NCI-H69 (cell line): ENCODE data around the gene CLEC5A.
"Not testable (repeated sequence)": the region's sequence is repeated elsewhere in the genome, so short reads cannot be mapped to it uniquely, and the experiment has no call there.

ENCODE experiments used
- DNase-seq: peaks from one replicate; lab custom pipeline; 2025; lab: John Stamatoyannopoulos, UW

CLEC5A gene

GRCh38 chr7:141946796-141947195, at the start of gene CLEC5A:
Gene CLEC5A (minus strand): TSS chr7:141946974. CDS start chr7:141946292, 682 bp downstream.
- no peak for DNase-seq

GRCh38 chr7:141993354-141993753, 46.6 kb upstream of the CLEC5A start:
- no peak for DNase-seq

- DNase-seq, result no peak
These were observed 45.9 kb upstream of the CLEC5A start for GRCh38 chr7:141992688-141993087.

GRCh38 chr7:141992156-141992555, 45.4 kb upstream of the CLEC5A start:
- no peak for DNase-seq

- no peak for DNase-seq
These were observed 44.4 kb upstream of the CLEC5A start for GRCh38 chr7:141991140-141991539.

GRCh38 chr7:141990011-141990725, 43.4 kb upstream of the CLEC5A start:
- DNase-seq, result no peak

GRCh38 chr7:141987803-141988202, 41.0 kb upstream of the CLEC5A start:
- DNase-seq, result not testable (repeated sequence)

GRCh38 chr7:141986923-141987322, 40.1 kb upstream of the CLEC5A start:
- no peak for DNase-seq

- DNase-seq, result not testable (repeated sequence)
These were observed 39.2 kb upstream of the CLEC5A start for GRCh38 chr7:141985926-141986325.

- DNase-seq, result no peak
These were observed 32.8 kb upstream of the CLEC5A start for GRCh38 chr7:141979568-141979967.

GRCh38 chr7:141978351-141978750, 31.6 kb upstream of the CLEC5A start:
- no peak for DNase-seq

GRCh38 chr7:141976524-141977245, 29.9 kb upstream of the CLEC5A start:
- DNase-seq, result no peak

GRCh38 chr7:141975806-141976523, 29.2 kb upstream of the CLEC5A start:
- DNase-seq, result peak; percentile 91

- DNase-seq, result peak; percentile 67
These were observed 28.1 kb upstream of the CLEC5A start for GRCh38 chr7:141974831-141975230.

GRCh38 chr7:141973673-141974072, 26.9 kb upstream of the CLEC5A start, which contains the start of gene TAS2R38:
Gene TAS2R38 (minus strand): TSS chr7:141973773. CDS start chr7:141973689, 84 bp downstream.
- DNase-seq, result no peak

GRCh38 chr7:141960687-141961422, 14.1 kb upstream of the CLEC5A start:
- no peak for DNase-seq

GRCh38 chr7:141956084-141956483, 9.3 kb upstream of the CLEC5A start:
- DNase-seq, result no peak

- no peak for DNase-seq
These were observed 7.6 kb upstream of the CLEC5A start for GRCh38 chr7:141954334-141954733.

- DNase-seq, result no peak
These were observed 5.7 kb upstream of the CLEC5A start for GRCh38 chr7:141952461-141952860.

- DNase-seq, result no peak
These were observed 4.0 kb upstream of the CLEC5A start for GRCh38 chr7:141950806-141951205.

GRCh38 chr7:141949911-141950310, 3.1 kb upstream of the CLEC5A start:
- DNase-seq, result no peak

- DNase-seq, result peak; percentile 34
These were observed 2.7 kb upstream of the CLEC5A start for GRCh38 chr7:141949451-141949850.
